Memory B cell (primary cell): ENCODE data around the gene MT1G.
"Not testable (repeated sequence)": the region's sequence is repeated elsewhere in the genome, so short reads cannot be mapped to it uniquely, and the experiment has no call there.

Experiments used
- ATAC-seq: fragments of 150-1000 bp; cut with Tn5 transposase; 2 replicates; pipeline ENCODE4 v1.10.0; 2021; ENCODE audit warnings: low read depth, mild to moderate bottlenecking, moderate library complexity
- DNase-seq, 2 donors: peaks; one replicate each; pipeline ENCODE4 v3.0.0; 2022; ENCODE audit warnings: low spot score in 2 of 2
- H3K27ac Mint-ChIP-seq: one replicate; pipeline ENCODE4 v1.8.0; 2022; ENCODE audit warnings: mild to moderate bottlenecking, moderate library complexity, mixed read lengths
- H3K27me3 Mint-ChIP-seq: one replicate; pipeline ENCODE4 v1.8.0; 2022; ENCODE audit warnings: mixed read lengths
- H3K36me3 Mint-ChIP-seq: one replicate; pipeline ENCODE4 v1.8.0; 2022; ENCODE audit warnings: mild to moderate bottlenecking, mixed read lengths
- H3K4me1 Mint-ChIP-seq: one replicate; pipeline ENCODE4 v1.8.0; 2022; ENCODE audit warnings: mixed read lengths
- H3K4me3 Mint-ChIP-seq: one replicate; pipeline ENCODE4 v1.8.0; 2022; ENCODE audit warnings: mild to moderate bottlenecking, moderate library complexity, mixed read lengths
- H3K9me3 Mint-ChIP-seq: one replicate; pipeline ENCODE4 v1.8.0; 2022; ENCODE audit warnings: mixed read lengths

The MT1G gene

DNA sequence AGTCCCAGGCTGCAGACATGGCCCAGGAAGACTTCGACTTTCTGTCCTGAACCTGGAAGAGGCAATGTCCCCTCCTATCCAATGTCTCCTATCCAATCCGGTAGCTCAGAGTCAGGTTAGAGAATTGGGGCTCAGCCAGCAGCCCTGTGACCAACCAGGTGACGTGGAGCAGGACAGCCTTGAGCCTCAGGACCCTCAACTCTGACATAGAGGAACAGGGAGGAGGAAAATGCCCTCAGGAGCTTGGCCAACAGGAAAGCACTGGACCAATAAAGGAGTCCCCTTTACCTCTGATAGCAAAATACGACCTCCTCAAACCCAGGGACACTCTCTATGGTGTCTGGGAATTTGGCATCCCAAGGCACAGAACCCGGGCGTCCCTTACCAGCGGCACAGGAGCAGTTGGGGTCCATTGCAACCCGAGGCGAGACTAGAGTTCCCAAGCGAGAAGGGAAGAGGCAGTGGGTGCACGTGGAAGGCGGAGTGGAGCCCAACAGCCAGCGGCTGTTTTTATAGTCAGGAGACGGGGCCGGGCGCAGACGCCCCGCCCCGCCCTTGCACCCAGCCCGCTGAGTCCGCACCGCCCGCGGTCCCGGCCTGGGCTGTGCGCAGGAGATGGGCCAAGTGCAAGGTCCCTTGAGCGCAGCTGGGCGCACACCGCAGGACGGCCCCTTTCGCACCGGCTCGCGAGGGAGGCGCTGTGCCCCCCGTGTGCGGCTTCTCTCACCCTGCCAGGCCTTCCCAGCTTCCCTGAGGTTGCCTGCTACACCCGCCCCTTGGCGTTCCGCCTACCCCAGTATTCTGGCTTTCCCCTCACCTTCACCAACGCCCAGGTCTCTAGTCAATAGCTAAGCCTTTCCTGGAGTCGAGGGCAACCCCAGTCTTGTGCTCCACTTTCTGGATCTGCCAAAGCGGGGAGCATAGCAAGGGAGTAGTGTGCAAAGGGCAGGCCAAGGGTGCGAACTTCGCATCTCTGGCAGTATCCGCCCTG lies at the start of gene MT1G:
Gene MT1G (minus strand): TSS at position 485 of the 991 bp plus-strand sequence. CDS start 72 bp downstream, at position 413.
- H3K27me3 Mint-ChIP-seq, result peaks cover 40% of the 10 kb centered on the region
- H3K9me3 Mint-ChIP-seq, result no peaks in the 10 kb centered on the region
- no peak within 1 kb of the TSS for H3K4me3 Mint-ChIP-seq
- peaks cover 2% of the 10 kb centered on the region for H3K36me3 Mint-ChIP-seq
- no peak within 1 kb of the TSS for H3K27ac Mint-ChIP-seq
- ATAC-seq (no peak), DNase-seq (no peak)
- peaks cover 20% of the 10 kb centered on the region for H3K4me1 Mint-ChIP-seq

DNA sequence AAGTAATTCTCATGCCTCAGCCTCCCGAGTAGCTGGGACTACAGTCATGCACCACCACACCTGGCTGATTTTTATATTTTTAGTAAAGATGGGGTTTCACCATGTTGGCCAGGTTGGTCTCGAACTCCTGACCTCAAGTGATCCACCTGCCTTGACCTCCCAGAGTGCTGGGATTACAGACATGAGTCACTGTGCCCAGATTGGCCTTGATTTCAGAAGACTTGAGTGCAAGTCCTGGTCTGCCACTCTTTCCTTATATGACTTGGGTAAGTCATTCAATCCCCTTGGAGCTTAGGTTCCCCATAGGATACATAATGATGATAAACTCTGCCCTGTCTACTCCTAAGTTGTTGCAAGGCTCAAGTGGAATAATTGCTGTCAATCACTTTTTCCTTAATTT lies 49.7 kb upstream of the MT1G start:
- not testable (repeated sequence) for H3K36me3 Mint-ChIP-seq, H3K9me3 Mint-ChIP-seq, H3K4me3 Mint-ChIP-seq, H3K27ac Mint-ChIP-seq, H3K4me1 Mint-ChIP-seq, H3K27me3 Mint-ChIP-seq, ATAC-seq, DNase-seq

DNA sequence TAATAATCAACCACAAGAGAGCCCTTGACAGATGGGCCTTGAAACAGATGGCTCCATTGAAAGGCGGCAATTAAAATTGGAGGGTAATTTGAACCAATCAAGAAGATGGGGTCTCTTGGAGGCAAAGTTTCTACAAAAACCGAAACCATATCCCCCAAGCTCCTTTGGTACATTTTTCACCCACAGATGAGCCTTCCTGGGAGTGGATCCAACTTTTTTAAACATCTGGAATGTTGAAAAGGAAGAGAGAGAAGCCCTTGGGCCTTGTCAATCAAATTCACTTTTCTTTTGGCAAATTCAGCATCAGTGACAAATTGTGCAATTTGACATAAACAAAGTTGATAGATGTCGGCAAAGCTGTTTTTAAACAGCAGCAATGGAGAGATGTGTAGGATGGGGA lies 48.9 kb upstream of the MT1G start:
- Mint-ChIP-seq H3K27me3 (peaks cover 2% of the 10 kb centered on the region), H3K4me1 (no peaks in the 10 kb centered on the region), H3K27ac (no peak overlapping the region), H3K9me3 (no peaks in the 10 kb centered on the region), H3K4me3 (no peak overlapping the region), H3K36me3 (no peaks in the 10 kb centered on the region)
- ATAC-seq (no peak), DNase-seq (no peak)

DNA sequence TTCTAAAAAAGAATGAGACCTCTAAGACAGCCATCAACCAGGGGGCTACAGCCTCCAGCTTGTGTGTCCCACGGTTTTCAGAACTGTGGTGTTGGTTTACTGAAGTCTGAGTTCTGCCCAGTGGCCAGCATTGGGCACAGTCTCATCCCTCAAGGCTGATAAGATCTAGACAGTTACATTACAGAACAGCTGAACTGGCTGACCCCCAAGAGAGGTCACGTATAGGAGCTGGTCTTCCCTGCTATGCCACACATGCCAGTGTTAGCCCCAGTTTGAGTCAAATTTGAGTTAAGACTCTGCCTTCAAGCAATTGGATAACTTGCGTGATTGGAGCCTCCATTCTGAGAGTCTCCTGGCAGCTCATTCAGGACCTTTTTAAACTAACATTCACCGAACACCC lies 47.3 kb upstream of the MT1G start:
- H3K36me3 Mint-ChIP-seq, result no peaks in the 10 kb centered on the region
- no peak overlapping the region for H3K4me3 Mint-ChIP-seq
- H3K27ac Mint-ChIP-seq, result no peak overlapping the region
- no peaks in the 10 kb centered on the region for H3K9me3 Mint-ChIP-seq
- DNase-seq, result no peak
- no peaks in the 10 kb centered on the region for H3K4me1 Mint-ChIP-seq
- ATAC-seq, result no peak
- H3K27me3 Mint-ChIP-seq, result peaks cover 2% of the 10 kb centered on the region

DNA sequence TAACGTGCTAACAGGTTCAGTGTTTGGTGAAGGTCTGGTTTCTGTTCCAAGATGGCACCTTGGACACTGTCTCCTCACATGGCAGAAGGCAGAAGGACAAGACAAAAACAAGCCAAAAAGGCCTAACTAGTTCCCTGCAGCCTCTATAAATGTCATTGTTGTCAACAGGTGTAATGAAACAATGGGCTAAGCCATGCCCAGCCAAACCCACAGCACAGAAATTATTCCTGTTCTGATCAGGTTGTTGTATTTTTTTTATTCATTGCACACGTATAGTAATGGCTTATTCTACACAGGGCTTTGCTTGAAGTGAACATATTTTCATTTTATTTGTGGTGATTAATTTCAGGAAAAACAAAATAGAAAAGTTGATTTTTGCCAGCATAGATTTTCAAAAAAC lies 45.9 kb upstream of the MT1G start:
- H3K9me3 Mint-ChIP-seq, result no peaks in the 10 kb centered on the region
- ATAC-seq (no peak), DNase-seq (no peak)
- H3K27me3 Mint-ChIP-seq, result peaks cover 2% of the 10 kb centered on the region
- no peak overlapping the region for H3K4me3 Mint-ChIP-seq
- H3K36me3 Mint-ChIP-seq, result no peaks in the 10 kb centered on the region
- no peak overlapping the region for H3K27ac Mint-ChIP-seq
- H3K4me1 Mint-ChIP-seq, result no peaks in the 10 kb centered on the region

DNA sequence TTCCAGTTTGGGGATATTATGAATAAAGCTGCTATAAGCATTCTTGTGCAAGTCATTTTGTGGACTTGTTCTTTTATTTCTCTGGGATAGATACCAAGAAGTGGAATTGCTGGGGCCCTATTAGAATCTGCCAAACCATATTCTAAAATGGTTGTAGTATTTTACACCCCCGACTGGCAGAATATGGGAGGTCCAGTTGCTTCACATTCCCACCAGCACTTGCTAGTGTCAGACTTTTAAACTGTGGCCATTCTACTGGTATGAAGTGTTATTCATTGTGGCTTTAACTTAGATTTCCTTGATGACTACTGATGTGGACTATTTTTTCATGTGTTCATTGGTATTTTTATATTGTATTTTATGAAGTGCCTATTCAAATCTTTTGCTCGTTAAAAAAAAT lies 44.0 kb upstream of the MT1G start:
- Mint-ChIP-seq H3K27me3 (peaks cover 2% of the 10 kb centered on the region), H3K27ac (no peak overlapping the region), H3K36me3 (no peaks in the 10 kb centered on the region), H3K9me3 (no peaks in the 10 kb centered on the region), H3K4me1 (no peaks in the 10 kb centered on the region), H3K4me3 (no peak overlapping the region)
- DNase-seq, result no peak
- ATAC-seq, result no peak

DNA sequence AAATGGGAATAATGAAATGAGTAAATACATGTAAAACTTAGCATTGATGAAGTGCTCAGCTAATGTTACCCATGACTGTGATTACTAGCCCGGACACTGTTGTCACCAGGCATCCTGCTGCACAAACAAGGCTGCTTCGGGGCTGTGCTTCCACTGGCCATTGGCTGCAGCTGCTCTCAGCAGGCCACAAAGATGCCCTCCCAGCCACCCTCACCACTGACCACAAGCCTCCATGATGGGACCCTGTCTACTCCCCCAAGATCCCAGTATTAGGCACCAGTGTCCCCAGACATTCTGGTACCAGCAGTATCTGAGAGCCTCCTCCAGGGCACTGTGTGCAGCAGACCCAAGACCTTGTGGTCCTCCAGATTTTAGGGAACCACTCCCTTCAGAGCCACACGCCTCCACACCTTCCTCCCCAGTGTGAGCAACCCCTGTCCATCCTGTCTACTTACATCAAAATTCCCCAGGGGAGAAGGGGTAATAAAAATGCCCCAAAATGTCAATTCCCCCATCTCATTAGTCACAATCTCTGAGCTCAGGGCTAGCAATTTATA lies 42.4 kb upstream of the MT1G start:
- H3K27ac Mint-ChIP-seq, result no peak overlapping the region
- no peaks in the 10 kb centered on the region for H3K36me3 Mint-ChIP-seq
- DNase-seq (no peak), ATAC-seq (no peak)
- H3K4me3 Mint-ChIP-seq, result no peak overlapping the region
- no peaks in the 10 kb centered on the region for H3K9me3 Mint-ChIP-seq
- H3K4me1 Mint-ChIP-seq, result no peaks in the 10 kb centered on the region
- peaks cover 2% of the 10 kb centered on the region for H3K27me3 Mint-ChIP-seq

DNA sequence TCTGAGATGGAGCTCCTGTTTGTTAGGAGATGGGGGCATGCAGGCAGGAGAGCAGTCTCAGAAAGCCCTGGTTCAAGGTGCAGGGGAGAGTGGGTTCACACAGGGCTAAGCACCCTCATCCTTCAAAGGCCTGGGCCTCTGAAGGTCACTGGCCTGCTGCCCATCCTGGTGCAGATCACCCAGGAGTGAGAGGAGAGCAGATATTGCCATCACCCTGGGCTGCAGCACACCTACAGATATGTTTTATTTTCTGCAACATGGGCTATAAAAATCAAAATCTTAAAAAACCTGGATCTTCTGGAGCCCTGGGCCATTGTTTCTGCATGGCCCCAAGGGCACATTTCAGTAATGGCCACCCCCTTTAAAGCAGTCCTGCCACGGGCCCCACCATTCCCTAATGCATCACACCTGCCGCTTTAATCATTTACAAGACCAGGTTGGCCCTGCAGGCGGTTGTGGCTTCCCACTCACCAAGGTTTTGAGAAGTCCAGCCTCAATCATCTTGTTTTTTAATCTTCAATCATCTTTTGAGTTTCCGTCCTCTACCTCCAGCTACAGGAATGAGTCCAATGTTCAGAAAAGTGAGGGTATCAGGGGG lies 41.7 kb upstream of the MT1G start:
- Mint-ChIP-seq H3K27ac (no peak overlapping the region), H3K36me3 (no peaks in the 10 kb centered on the region), H3K4me1 (no peaks in the 10 kb centered on the region), H3K4me3 (no peak overlapping the region), H3K27me3 (peaks cover 2% of the 10 kb centered on the region), H3K9me3 (no peaks in the 10 kb centered on the region)
- DNase-seq, result no peak
- ATAC-seq, result no peak

DNA sequence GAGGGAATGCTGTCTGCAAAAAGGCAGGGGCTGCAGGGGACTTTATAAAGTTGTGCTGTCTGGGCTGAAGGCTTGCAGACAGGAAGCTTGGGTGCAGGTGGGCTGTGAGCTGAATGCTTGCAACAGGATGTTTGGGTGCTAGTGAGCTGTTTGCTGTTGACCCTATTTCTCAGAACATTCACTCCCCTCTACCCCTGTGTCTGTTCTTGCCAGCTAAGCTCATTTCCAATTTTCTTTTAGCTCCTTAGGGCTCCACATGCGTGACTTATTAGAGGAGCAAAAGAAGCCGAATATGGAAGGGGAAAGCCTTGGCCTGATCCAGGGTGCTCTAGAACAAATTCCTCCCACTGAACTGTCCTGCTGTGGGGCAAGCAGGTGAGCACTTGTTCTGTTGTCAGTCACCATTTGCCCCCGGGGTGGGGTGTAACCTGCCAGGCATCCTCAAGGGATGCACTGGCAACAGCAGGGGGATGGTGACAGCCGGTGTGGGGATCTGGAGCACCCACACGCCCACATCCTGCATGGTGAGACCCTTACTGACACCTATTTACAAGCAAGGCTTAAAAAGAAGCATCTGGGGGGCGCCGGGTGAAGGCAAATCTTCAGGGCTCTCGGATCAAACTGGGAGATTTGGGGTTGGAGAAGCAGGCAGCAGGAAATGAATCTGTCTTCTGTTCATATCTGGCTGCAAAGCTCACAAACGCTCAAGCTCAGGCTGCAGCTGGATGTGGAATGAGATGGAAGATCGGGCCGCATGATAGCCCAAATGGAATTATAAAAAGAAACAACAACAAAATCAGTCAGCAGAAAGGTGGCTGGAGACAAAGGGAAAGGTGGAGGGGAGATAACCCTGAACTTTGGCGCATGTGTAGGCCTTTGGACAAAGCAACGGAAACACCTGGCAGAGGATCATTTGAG lies 40.9 kb upstream of the MT1G start:
- Mint-ChIP-seq H3K4me3 (no peak overlapping the region), H3K9me3 (no peaks in the 10 kb centered on the region), H3K27me3 (peaks cover 2% of the 10 kb centered on the region), H3K27ac (no peak overlapping the region), H3K36me3 (no peaks in the 10 kb centered on the region), H3K4me1 (no peaks in the 10 kb centered on the region)
- DNase-seq, result no peak
- ATAC-seq, result no peak

DNA sequence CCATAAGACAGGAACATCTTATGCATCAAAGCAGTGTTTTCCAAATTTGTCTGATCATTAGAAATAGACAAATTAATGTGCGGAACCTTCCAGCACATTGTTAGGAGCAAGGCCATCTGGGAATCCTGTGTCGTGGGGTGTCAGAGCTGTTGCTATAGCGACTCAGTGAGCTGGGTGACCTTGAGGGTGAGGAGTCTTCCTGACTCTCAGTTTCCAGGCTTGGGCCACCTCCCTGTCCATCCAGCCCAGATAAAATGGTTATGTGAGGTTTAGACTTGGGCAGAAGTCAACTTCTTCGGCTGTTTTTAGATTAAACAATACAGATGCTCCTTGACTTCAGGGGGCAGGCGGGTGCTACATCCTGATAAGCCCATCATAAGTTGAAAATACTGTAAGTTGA lies 35.0 kb upstream of the MT1G start:
- Mint-ChIP-seq H3K4me3 (no peak overlapping the region), H3K27me3 (no peaks in the 10 kb centered on the region), H3K4me1 (no peaks in the 10 kb centered on the region), H3K27ac (no peak overlapping the region), H3K36me3 (peaks cover 1% of the 10 kb centered on the region), H3K9me3 (no peaks in the 10 kb centered on the region)
- DNase-seq, result no peak
- ATAC-seq, result no peak

DNA sequence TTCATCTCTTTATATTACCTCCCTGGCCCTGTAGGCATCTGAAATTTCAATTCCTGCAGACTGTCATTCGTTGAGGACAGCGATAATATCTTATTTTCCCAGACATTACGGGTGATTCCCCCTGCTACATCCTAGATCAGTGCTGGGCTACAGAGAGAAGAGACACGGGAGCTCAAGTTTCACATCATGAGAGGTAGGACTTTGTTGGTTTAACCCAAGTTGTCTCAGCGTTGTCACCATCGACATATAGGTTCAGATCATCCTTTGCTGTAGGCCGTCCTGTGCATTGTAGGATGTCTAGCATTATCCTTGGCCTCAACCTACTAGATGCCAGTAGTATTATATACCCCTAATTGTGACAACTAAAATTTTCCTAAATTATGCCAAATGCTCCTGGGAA lies 33.7 kb upstream of the MT1G start:
- Mint-ChIP-seq H3K9me3 (peaks cover 2% of the 10 kb centered on the region), H3K4me3 (no peak overlapping the region), H3K4me1 (no peaks in the 10 kb centered on the region), H3K27me3 (no peaks in the 10 kb centered on the region), H3K36me3 (peaks cover 2% of the 10 kb centered on the region), H3K27ac (no peak overlapping the region)
- DNase-seq, result no peak
- ATAC-seq, result no peak

DNA sequence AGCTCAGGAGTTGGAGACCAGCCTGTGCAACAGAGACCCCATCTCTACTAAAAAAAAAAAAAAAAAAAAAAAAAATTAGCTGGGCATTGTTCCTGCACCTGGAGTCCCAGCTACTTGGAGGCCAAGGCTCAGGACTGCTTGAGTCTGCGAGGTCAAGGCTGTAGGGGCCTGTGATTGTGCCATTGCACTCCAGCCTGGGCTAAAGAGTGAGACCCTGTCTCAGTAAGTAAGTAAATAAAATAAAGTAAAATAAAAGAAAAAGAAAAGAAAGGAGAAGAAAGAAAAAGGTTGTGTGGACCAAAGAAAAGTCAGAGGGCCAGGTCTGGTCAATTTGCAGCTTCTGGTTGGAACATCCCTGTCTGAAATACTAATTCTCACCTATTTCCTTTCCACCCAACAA lies 32.8 kb upstream of the MT1G start:
- Mint-ChIP-seq H3K27me3 (no peaks in the 10 kb centered on the region), H3K4me1 (no peaks in the 10 kb centered on the region), H3K9me3 (peaks cover 2% of the 10 kb centered on the region)

DNA sequence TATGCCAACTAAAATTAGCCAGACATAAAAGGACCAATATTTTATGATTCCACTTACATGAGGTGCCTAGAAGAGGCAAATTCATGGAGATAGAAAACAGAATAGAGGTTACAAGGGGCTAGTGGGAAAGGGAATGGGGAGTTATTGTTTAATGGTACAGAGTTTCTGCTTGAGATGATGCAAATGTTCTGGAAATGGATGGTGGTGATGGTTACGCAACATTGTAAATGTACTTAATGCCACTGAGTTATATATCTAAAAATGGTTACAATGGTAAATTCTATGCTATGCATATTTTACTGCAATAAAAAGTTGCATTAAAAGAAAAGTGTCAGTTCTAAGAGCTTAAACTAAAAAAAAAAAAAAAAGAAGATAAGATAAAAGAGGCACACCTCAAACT lies 32.3 kb upstream of the MT1G start:
- DNase-seq (no peak), ATAC-seq (no peak)
- Mint-ChIP-seq H3K4me1 (no peaks in the 10 kb centered on the region), H3K27me3 (no peaks in the 10 kb centered on the region), H3K4me3 (no peak overlapping the region), H3K9me3 (peaks cover 2% of the 10 kb centered on the region), H3K36me3 (peaks cover 2% of the 10 kb centered on the region), H3K27ac (no peak overlapping the region)

More for the DNA sequence above, 32.8 kb upstream of the MT1G start:
- no peak overlapping the region for H3K27ac Mint-ChIP-seq
- no peak overlapping the region for H3K4me3 Mint-ChIP-seq
- ATAC-seq, result no peak
- H3K36me3 Mint-ChIP-seq, result peaks cover 2% of the 10 kb centered on the region
- DNase-seq, result no peak
